Ishikawa (cell line): ENCODE measurements around the gene MKX.

Source experiments
- CEBPB ChIP-seq: IDR thresholded peaks from 2 replicates; pipeline ENCODE4 v1.6.1; 2012
- CREB1 ChIP-seq: IDR thresholded peaks from 2 replicates; pipeline ENCODE4 v1.6.1; 2012; ENCODE audit warnings: low read depth
- EGR1 ChIP-seq: IDR thresholded peaks from 2 replicates; pipeline ENCODE4 v1.6.1; 2012
- EP300 ChIP-seq: IDR thresholded peaks from 2 replicates; pipeline ENCODE4 v1.6.1; 2012; ENCODE audit warnings: borderline replicate concordance
- FOXM1 ChIP-seq: IDR thresholded peaks from 2 replicates; pipeline ENCODE4 v1.6.1; 2012; ENCODE audit warnings: low read depth, borderline replicate concordance
- MAX ChIP-seq: IDR thresholded peaks from 2 replicates; pipeline ENCODE4 v1.6.1; 2012
- NFIC ChIP-seq: IDR thresholded peaks from 2 replicates; pipeline ENCODE4 v1.6.1; 2012
- RAD21 ChIP-seq: IDR thresholded peaks from 2 replicates; pipeline ENCODE4 v1.6.1; 2012; ENCODE audit warnings: low read depth
- TAF1 ChIP-seq: IDR thresholded peaks from 2 replicates; pipeline ENCODE4 v1.6.1; 2012; ENCODE audit warnings: low read depth, mild to moderate bottlenecking
- TEAD4 ChIP-seq: IDR thresholded peaks from 2 replicates; pipeline ENCODE4 v1.6.1; 2012
- USF1 ChIP-seq: IDR thresholded peaks from 2 replicates; pipeline ENCODE4 v1.6.1; 2012
- YY1 ChIP-seq: IDR thresholded peaks from 2 replicates; pipeline ENCODE4 v1.6.1; 2012; ENCODE audit warnings: low read depth
- ZBTB7A ChIP-seq: IDR thresholded peaks from 2 replicates; pipeline ENCODE4 v1.6.1; 2012; ENCODE audit warnings: low read depth
- TF ChIP-seq, protein P1 (sequence below): IDR thresholded peaks from 2 replicates; pipeline ENCODE4 v1.6.1; 2012; ENCODE audit warnings: low read depth, mild to moderate bottlenecking

DNA sequence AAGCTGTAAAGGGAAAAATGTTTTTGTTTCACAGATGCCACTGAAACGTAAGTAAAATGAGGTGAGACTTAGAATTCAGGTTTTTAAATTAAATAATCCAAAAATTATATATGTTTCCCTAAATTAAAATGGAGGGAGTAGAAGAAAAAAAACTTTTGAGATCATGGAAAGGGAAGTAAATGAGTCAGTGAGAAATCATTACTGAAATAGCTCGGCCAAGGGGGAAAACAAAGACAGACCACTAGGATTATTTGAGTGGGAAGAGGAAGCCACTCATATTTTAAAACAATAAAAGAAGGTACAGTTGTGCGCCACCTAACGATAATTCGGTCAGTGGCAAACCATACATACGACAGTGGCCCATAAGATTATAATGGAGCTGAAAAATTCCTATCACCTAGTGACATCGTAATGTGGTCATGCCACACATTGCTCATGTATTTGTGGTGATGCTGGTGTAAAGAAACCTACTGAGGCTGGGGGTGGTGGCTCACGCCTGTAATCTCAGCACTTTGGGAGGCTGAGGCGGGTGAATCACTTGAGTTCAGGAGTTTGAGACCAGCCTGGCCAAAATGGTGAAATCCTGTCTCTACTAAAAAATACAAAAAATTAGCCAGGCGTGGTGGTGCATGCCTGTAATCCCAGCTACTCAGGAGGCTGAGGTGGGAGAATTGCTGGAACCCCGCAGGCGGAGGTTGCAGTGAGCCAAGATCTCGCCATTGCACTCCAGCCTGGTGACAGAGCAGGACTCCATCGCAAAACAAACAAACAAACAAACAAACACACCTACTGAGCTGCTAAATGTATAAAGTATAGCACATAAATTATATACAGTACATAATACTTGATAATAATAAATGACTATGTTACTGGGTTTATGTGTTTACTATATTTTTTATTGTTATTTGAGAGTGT, 64.7 kb downstream of the MKX start:
- no peak for TF ChIP-seq EGR1
- TF ChIP-seq TEAD4, result no peak
- TF ChIP-seq YY1, result no peak
- TF ChIP-seq FOXM1, result no peak
- no peak for TF ChIP-seq RAD21
- TF ChIP-seq TAF1, result no peak
- TF ChIP-seq, protein P1, sequence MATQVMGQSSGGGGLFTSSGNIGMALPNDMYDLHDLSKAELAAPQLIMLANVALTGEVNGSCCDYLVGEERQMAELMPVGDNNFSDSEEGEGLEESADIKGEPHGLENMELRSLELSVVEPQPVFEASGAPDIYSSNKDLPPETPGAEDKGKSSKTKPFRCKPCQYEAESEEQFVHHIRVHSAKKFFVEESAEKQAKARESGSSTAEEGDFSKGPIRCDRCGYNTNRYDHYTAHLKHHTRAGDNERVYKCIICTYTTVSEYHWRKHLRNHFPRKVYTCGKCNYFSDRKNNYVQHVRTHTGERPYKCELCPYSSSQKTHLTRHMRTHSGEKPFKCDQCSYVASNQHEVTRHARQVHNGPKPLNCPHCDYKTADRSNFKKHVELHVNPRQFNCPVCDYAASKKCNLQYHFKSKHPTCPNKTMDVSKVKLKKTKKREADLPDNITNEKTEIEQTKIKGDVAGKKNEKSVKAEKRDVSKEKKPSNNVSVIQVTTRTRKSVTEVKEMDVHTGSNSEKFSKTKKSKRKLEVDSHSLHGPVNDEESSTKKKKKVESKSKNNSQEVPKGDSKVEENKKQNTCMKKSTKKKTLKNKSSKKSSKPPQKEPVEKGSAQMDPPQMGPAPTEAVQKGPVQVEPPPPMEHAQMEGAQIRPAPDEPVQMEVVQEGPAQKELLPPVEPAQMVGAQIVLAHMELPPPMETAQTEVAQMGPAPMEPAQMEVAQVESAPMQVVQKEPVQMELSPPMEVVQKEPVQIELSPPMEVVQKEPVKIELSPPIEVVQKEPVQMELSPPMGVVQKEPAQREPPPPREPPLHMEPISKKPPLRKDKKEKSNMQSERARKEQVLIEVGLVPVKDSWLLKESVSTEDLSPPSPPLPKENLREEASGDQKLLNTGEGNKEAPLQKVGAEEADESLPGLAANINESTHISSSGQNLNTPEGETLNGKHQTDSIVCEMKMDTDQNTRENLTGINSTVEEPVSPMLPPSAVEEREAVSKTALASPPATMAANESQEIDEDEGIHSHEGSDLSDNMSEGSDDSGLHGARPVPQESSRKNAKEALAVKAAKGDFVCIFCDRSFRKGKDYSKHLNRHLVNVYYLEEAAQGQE, result no peak
- no peak for TF ChIP-seq USF1
- no peak for TF ChIP-seq ZBTB7A
- no peak for TF ChIP-seq MAX
- TF ChIP-seq EP300, result no peak
- no peak for TF ChIP-seq CEBPB
- no peak for TF ChIP-seq CREB1
- no peak for TF ChIP-seq NFIC
